Measurements from ENCODE around the gene PLAAT3.

DNA sequence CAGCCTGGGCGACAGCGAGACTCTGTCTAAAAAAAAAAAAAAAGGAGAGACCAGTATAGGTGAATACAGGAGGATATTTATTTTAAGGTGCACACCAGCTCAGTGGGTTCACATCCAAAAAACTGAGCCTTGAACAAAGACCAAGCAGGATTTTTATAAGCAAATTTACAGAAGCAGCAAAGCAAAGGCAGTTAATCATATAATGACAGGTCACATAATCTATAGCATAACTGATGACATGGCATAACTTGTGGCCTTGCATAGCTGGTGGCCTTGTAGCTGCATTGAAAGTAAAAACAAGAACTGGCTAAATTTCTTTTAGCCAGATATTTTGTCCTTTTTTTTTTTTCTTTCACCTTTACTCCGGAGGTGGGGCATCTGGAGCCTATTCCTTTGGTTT, 2.7 kb upstream of the PLAAT3 start:
- TF ChIP-seq, protein P1, sequence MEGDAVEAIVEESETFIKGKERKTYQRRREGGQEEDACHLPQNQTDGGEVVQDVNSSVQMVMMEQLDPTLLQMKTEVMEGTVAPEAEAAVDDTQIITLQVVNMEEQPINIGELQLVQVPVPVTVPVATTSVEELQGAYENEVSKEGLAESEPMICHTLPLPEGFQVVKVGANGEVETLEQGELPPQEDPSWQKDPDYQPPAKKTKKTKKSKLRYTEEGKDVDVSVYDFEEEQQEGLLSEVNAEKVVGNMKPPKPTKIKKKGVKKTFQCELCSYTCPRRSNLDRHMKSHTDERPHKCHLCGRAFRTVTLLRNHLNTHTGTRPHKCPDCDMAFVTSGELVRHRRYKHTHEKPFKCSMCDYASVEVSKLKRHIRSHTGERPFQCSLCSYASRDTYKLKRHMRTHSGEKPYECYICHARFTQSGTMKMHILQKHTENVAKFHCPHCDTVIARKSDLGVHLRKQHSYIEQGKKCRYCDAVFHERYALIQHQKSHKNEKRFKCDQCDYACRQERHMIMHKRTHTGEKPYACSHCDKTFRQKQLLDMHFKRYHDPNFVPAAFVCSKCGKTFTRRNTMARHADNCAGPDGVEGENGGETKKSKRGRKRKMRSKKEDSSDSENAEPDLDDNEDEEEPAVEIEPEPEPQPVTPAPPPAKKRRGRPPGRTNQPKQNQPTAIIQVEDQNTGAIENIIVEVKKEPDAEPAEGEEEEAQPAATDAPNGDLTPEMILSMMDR (IDR thresholded peaks at IDR 0.05): no peak
- TF ChIP-seq POLR2A (IDR thresholded peaks at IDR 0.05): no peak
